A673 (cell line): Measurements from ENCODE around the gene CDH23.

Source experiments
- CTCF ChIP-seq: fragments of 300-800, 200-600 bp; sonication (generic); conservative IDR thresholded peaks from 2 replicates; pipeline ENCODE4 v1.5.1; 2017; ENCODE audit warnings: low read depth, mild to moderate bottlenecking, antibody characterized with exemption, low read length, moderate library complexity, mixed read lengths
- EZH2 ChIP-seq: fragments of 200-600 bp; sonication (generic); IDR thresholded peaks from 2 replicates; pipeline ENCODE4 v1.6.1; 2017; ENCODE audit warnings: borderline replicate concordance, low read depth, mild to moderate bottlenecking, mixed read lengths, antibody characterized with exemption, low read length; ENCODE audit not compliant: poor library complexity, severe bottlenecking

DNA sequence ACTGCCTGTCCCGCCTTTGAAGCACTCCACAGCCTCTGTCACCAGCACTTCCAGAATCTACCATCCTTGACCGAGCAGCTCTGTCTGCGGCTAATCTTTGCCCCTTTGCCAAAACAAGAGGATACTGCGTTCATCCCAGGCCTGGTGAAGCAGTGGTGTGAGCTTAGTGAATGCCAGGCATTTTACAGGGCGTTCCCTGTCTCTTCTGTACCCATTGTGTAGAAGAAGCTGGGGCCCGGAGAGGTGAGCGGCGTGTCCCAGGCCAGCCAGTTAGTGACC lies 261.7 kb downstream of the CDH23 start:
- TF ChIP-seq CTCF (no peak), EZH2 (no peak)
